CMK (cell line): ENCODE results near the gene NCK2.

Experiments used
- DNase-seq: peaks from one replicate; pipeline ENCODE4 v3.0.0-alpha.2; 2010; ENCODE audit warnings: low read depth

The NCK2 gene

DNA sequence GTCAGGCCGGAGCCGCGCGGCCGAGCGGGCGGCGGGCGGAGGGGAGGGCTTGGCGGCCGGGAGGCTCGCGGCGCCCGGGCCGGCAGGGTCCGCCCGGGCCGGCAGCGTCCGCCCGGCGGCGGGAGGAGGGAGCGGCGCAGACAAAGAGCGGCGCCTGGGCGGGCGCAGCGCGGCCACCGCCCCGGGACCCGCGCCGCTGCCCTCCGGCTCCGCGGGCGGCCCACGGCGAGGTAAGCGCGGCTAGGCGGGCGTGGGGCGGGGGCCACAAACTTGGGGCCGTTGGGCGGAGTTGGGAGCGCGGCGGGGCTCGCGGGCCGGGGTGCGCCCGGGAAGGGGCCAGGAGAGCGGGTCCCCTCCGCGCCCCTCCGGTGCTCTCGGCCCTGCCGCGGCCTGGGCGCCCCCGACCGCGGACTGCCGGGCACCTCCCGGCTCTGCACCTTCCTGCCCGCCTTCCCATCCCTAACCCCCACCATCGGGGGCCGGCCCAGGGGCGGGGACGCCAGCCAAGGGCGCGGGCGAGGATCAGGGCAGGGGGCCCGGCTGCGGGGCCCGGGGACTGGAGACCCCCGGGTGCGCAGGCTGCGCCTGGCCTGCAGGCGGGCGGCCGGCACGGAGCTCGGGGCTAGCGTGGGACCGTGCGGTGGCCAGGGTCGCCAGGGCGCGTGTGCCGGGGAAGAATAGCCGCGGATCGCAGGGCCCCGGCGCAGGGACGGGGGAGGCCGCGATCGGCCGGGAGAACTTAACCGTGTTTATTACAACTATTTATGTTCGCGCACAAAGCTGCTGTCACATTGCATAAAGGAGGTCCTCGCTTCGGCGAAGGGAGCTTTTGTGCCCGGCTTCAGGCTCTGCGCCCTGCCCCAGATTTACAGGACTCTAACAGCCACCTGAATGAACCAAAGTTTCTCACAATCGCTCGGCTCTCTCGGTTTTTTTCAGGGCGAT lies at the start of gene NCK2:
Gene NCK2 (plus strand): TSS at position 4 of the 945 bp plus-strand sequence. CDS start 110,152 bp downstream, outside the sequence.
- DNase-seq: no peak

- DNase-seq: no peak
These were observed 46.8 kb upstream of the NCK2 start for GRCh38 chr2:105697781-105698449.

GRCh38 chr2:105698820-105699219 lies 45.9 kb upstream of the NCK2 start:
- no peak for DNase-seq

DNA sequence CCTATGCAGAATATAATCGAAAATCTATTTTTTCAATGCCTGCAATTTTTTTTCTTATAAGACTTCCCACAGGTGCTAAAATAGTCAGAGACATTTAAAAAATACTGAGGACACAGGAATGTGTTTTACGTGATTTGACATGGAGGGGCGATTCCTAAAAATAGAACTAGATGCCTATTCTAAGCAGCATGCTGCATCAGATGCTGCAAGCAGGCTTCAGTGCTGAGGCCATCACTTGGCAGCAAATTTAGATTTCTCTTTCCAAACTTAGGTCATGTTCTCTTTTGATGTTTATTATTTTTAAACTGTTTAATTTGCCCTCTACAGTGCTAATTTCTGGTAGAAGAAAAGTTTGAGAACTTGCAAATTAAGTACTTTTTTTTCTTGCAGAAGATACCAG lies 43.7 kb upstream of the NCK2 start:
- no peak for DNase-seq

GRCh38 chr2:105708697-105709096 lies 36.0 kb upstream of the NCK2 start:
- DNase-seq: no peak

DNA sequence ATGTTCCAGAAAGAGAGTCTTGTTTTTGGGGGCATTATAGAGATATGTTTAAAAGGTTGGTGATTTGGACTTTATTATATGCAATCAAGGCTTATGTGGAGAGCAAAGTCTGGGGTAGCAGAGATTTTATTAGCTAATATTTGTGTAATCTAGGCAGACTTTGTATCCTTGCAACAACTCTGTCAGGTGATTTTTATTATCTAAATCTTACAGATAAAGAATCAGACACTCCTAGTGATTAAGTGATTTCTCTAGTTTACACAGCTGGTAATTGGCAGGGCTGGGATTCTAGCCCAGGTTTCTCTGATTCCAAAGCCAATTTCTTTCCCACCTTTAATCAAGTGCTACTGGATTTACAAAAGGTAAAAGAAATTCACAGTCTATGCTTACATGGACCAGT lies 33.3 kb upstream of the NCK2 start:
- no peak for DNase-seq

DNA sequence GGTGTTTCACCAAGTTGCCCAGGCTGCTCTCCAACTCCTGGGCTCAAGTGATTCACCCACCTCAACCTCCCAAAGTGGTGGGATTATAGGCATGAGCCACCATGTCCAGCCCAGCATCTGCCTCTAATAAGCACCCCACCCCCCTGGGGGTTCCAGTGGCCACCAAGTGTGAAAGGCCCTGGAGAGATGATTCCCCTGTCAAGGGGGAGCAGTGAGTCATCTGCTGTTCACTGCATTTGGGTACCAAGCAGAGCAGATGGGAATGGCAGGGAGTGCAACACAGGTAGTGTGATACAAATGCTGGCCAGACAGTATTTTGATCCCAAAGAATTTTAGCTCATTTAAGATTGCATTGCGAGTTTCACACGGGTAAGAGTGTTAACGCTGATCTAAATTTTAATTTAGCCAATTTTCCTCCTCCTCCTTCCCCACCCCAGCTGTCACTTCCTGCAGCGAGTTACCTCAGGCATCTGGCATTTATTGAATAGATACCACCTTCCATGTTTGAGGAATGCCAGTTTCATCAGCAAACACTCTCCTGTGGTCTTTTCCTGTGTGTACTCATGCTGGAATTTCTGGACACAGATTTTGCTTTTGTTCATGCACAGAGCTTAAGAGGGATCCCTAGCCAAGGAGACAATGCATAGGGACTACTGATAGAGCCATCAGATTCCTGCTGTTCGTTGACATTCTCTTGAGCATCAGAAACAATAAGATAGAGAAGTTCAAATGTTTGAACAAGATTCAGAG lies 32.4 kb upstream of the NCK2 start:
- DNase-seq: no peak

DNA sequence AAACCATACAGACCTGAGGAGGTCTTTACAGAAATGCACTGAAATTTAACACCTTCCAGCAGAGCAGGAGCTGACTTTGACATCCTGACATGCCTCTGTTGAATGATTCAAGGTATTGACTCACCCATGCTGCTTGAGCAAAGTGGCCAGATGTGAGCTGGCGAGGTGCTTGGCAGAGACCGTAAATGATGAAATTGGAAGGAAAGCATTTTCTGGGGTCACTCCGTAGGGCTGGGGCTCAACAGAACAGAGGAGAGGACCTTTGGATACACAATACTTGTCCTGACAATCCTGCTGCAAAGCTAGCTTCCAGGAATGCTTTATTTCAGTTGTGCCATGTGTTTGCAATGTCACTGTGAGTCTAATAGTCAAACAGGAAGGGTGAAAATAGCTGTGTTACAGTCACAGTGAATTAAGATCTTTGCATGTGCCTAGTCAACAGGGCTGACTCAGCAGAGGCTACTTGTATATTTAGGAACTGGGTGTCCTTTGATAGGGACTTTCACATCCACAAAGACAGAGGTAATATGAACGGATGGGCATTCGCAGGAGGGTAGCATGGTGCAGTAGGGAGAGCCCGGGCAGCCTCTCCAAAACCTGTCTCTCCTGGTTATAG lies 31.6 kb upstream of the NCK2 start:
- DNase-seq: no peak

- DNase-seq: no peak
These were observed 30.6 kb upstream of the NCK2 start for GRCh38 chr2:105714141-105714540.

DNA sequence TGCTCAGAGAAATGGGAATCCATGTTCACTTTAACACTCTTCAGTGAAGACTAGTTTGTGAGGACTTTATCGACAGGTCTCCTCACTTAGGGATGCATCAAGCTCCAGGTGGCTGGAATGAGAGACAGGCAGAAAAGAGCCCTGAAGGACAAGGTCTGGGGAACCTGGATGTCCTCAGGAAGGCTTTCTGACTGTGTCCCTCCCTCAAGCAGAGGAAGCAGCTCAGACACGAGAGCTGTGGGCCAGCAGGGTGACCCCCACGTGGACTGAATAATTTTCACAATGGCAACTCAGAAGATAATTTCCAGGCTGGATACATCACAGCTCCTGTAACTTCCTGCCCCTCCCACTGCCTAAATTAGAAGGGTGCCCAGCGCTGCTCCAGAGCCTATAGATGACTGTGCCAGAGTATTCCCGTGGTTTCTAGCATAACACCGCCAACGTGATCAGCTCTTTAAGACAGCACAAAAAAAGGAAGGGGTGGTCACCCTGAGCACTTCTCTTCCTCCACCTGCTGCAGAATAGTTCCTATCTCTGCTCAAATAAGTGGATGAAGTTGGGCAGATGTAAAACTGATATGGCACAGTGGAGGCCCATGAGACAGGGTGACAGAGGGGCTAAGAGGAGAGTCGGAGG lies 25.7 kb upstream of the NCK2 start:
- no peak for DNase-seq

GRCh38 chr2:105721991-105722511 lies 22.7 kb upstream of the NCK2 start:
- DNase-seq: no peak

DNA sequence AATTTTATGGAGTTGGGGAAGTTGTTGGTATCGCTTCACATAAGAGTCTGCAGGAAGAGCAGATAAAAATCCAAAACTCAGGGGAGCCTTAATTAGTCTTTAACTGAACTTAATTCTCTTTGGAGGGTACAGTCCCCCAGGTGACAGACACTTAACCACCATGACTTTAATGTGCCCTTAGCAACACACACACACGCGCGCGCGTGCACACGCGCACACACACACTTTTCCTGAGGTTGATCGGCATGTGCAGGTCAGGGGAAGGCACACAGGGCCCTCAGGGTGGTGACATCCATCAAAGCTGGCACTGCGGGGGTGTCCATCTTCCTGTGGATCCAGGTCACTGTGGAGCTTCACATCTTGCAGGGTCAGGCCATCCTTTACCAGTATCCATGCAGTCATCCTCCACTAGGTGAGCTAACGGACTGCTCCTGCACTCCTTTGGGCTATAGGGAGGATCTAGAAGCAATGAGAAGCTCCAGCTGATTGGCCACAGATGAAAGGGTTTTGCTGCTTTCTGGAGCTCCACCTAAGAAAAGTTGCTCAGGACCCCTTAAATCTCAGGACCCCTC lies 21.9 kb upstream of the NCK2 start:
- DNase-seq: no peak

GRCh38 chr2:105723431-105723830 lies 21.3 kb upstream of the NCK2 start:
- DNase-seq: no peak

- no peak for DNase-seq
These were observed 19.3 kb upstream of the NCK2 start for GRCh38 chr2:105725388-105725787.

- DNase-seq: no peak
These were observed 14.5 kb upstream of the NCK2 start for GRCh38 chr2:105730170-105730569.

- no peak for DNase-seq
These were observed 13.2 kb upstream of the NCK2 start for GRCh38 chr2:105731511-105731910.

- DNase-seq: no peak
These were observed 12.6 kb upstream of the NCK2 start for GRCh38 chr2:105732101-105732500.

DNA sequence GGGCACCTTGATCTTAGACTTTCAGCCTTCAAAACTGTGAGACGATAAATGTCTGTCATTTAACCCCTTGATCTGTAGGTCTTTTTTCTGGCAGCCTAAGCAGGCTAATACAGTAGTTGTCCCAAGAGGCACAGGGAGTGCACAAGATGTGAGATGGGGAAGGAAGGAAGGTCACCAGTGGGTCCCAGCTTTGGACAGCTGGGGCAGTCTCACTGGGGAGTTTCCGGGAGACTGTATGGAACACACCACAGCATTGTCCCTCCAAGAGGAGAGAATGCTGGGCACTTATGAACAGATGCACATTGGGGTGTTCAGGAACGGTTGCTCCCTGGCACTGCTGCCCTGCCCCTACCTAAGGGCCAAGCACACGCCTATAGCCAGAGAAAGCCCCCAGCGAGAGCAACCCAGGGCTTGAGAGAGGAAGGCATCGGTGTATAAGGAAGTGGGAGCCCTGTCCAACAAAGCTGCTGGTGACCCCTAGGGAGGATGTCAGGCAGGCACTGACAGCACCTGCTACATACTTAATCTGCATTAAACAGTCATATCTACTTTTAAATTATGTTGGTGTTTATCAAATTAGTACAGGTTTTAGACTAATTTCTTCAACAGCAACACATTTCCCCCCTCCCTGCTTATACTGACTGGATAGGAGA lies 11.6 kb upstream of the NCK2 start:
- no peak for DNase-seq

GRCh38 chr2:105733875-105734274 lies 10.8 kb upstream of the NCK2 start:
- DNase-seq: no peak

GRCh38 chr2:105734762-105735538 lies 9.8 kb upstream of the NCK2 start:
- no peak for DNase-seq
